ENCODE data around the gene CCDC157. TPM values are rescaled to one million over a fixed set of nuclear protein-coding genes. Genes with fewer than 3 reads are reported as not detected.
A peak's percentile ranks its signal among the peaks of the same experiment; 100 is the strongest.

Gene CCDC157
- total RNA-seq, 1 experiment from 2014 or later = 6.2 TPM

GRCh38 chr22:30425327-30425615 lies 68.5 kb downstream of the CCDC157 start:
- ChIA-PET CTCF (interaction anchor here (0.6 to 2.8 kb wide), 3 partner anchors 29 to 34 kb away, joined by 3 to 8 read pairs (median 4); partner anchors contain the start of gene SEC14L2), POLR2A (ENCODE audit: unreplicated experiment) (interaction anchor here (0.7 to 1.7 kb wide), 2 partner anchors 13 to 28 kb away, joined by 6 to 13 read pairs; no protein-coding TSS in a partner anchor)
- no peaks in the 10 kb centered on the region for H4K20me1 ChIP-seq (ENCODE audit: insufficient read depth)
- no peaks in the 10 kb centered on the region for H3K9me2 ChIP-seq (ENCODE audit: insufficient read depth)
- H3K4me3 ChIP-seq = peak overlapping the region; percentile 70
- H3K36me3 ChIP-seq (ENCODE audit: low read depth) = 0 out of 2 replicates have a peak, but pooled peaks cover 9% of the 10 kb centered on the region
- H3F3A ChIP-seq (ENCODE audit: insufficient read depth, low read depth) = peaks cover 61% of the 10 kb centered on the region
- no peak for DNase-seq
- peaks cover 24% of the 10 kb centered on the region for H3K79me2 ChIP-seq (ENCODE audit: low read depth)
- peak overlapping the region; percentile 93 for H3K27ac ChIP-seq
- peak overlapping the region; percentile 83 for H2AFZ ChIP-seq
- no peaks in the 10 kb centered on the region for H3K9me3 ChIP-seq (ENCODE audit: insufficient read depth, low read depth)
- no TSS peak for BruUV-seq (replicated peaks)
- peaks cover 33% of the 10 kb centered on the region for H3K4me1 ChIP-seq (replicated peaks; ENCODE audit: insufficient read depth)
- H3K27me3 ChIP-seq (ENCODE audit: insufficient read depth, low read depth) = no peaks in the 10 kb centered on the region
- TF ChIP-seq EZH2 (IDR thresholded peaks at IDR 0.05; ENCODE audit: low read depth) (no peak), CTCF (conservative IDR thresholded peaks at IDR 0.05) (no peak)
- peak overlapping the region; percentile 88 for H3K4me2 ChIP-seq
- intact Hi-C loops (cut with micrococcal nuclease; ENCODE audit: unreplicated experiment) = loop anchor here (10.0 kb wide), 1 partner anchor 180 kb away; the partner anchor contains the start of gene TCN2

- H2AFZ ChIP-seq = peak within 1 kb of the TSS; percentile 83
- H3K27me3 ChIP-seq (ENCODE audit: insufficient read depth, low read depth) = no peaks in the 10 kb centered on the region
- ChIA-PET CTCF (interaction anchor here (0.6 to 2.8 kb wide), 3 partner anchors 30 to 34 kb away, joined by 3 to 8 read pairs (median 4); partner anchors contain the start of gene SEC14L2), POLR2A (ENCODE audit: unreplicated experiment) (interaction anchor here (0.7 to 0.9 kb wide), 3 partner anchors 28 to 181 kb away, joined by 4 to 6 read pairs (median 6); partner anchors contain the start of gene TCN2)
- peaks cover 55% of the 10 kb centered on the region for H3F3A ChIP-seq (ENCODE audit: insufficient read depth, low read depth)
- no peaks in the 10 kb centered on the region for H4K20me1 ChIP-seq (ENCODE audit: insufficient read depth)
- peak within 1 kb of the TSS; percentile 93 for H3K27ac ChIP-seq
- peaks cover 28% of the 10 kb centered on the region for H3K4me1 ChIP-seq (replicated peaks; ENCODE audit: insufficient read depth)
- no TSS peak for BruUV-seq (replicated peaks)
- intact Hi-C loops (cut with micrococcal nuclease; ENCODE audit: unreplicated experiment) = loop anchor here (1.0 to 10.0 kb wide), 3 partner anchors 35 to 179 kb away; partner anchors contain the start of gene TCN2
- H3K9me3 ChIP-seq (ENCODE audit: insufficient read depth, low read depth) = no peaks in the 10 kb centered on the region
- H3K9me2 ChIP-seq (ENCODE audit: insufficient read depth) = no peaks in the 10 kb centered on the region
- peak within 1 kb of the TSS; percentile 88 for H3K4me2 ChIP-seq
- peak within 1 kb of the TSS; percentile 70 for H3K4me3 ChIP-seq
- TF ChIP-seq EZH2 (IDR thresholded peaks at IDR 0.05; ENCODE audit: low read depth) = no peak
- no peak for TF ChIP-seq CTCF (conservative IDR thresholded peaks at IDR 0.05)
- DNase-seq = peak in 1 of 2 experiments; percentile 60
- H3K79me2 ChIP-seq (ENCODE audit: low read depth) = peaks cover 22% of the 10 kb centered on the region
- 0 out of 2 replicates have a peak, but pooled peaks cover 8% of the 10 kb centered on the region for H3K36me3 ChIP-seq (ENCODE audit: low read depth)
Observed at GRCh38 chr22:30425616-30426387, 69.0 kb downstream of the CCDC157 start, which contains the start of gene MTFP1. MTFP1 (plus strand) TSS chr22:30425768; CDS start chr22:30425880, 112 bp downstream.

Other genes starting within 250 kb of the CCDC157 start
- gene LIF, start 110.2 kb upstream of the CCDC157 start, total RNA-seq (2021) = 17.2 and 17.4 TPM in 2 replicates
- gene OSM, start 90.2 kb upstream of the CCDC157 start, total RNA-seq (2021) = not detected in 2 replicates
- 10.6 and 11.1 TPM in 2 replicates for gene CASTOR1, start 67.5 kb upstream of the CCDC157 start, total RNA-seq (2021)
- 24.3 and 26.2 TPM in 2 replicates for gene TBC1D10A, start 30.1 kb upstream of the CCDC157 start, total RNA-seq (2021)
- 189 and 207 TPM in 2 replicates for gene SF3A1, start 113 bp upstream of the CCDC157 start, total RNA-seq (2021)
- gene RNF215, start 30.4 kb downstream of the CCDC157 start, total RNA-seq (2021) = 24.0 and 33.8 TPM in 2 replicates
- gene SEC14L2, start 40.0 kb downstream of the CCDC157 start, total RNA-seq (2021) = 51.3 and 60.8 TPM in 2 replicates
- 18.5 and 21.9 TPM in 2 replicates for gene MTFP1, start 68.8 kb downstream of the CCDC157 start, total RNA-seq (2021)
- gene SEC14L3, start 115.0 kb downstream of the CCDC157 start, total RNA-seq (2021) = not detected in 2 replicates
- 4.0 and 5.6 TPM in 2 replicates for gene SEC14L4, start 148.7 kb downstream of the CCDC157 start, total RNA-seq (2021)
- 0.31 and 0.33 TPM in 2 replicates for gene SEC14L6, start 189.7 kb downstream of the CCDC157 start, total RNA-seq (2021)
- gene GAL3ST1, start 217.7 kb downstream of the CCDC157 start, total RNA-seq (2021) = 0.52 TPM in 1 of 2 replicates, not detected in the other
- gene PES1, start 234.9 kb downstream of the CCDC157 start, total RNA-seq (2021) = 94.3 and 127 TPM in 2 replicates